SHP77 treated with DMSO at 0.1 percent for 48 hours (cell line): ENCODE results near the gene PANX1.

ENCODE experiments used
- DNase-seq: peaks from one replicate; lab custom pipeline; 2025; lab: John Stamatoyannopoulos, UW

The PANX1 gene

DNA sequence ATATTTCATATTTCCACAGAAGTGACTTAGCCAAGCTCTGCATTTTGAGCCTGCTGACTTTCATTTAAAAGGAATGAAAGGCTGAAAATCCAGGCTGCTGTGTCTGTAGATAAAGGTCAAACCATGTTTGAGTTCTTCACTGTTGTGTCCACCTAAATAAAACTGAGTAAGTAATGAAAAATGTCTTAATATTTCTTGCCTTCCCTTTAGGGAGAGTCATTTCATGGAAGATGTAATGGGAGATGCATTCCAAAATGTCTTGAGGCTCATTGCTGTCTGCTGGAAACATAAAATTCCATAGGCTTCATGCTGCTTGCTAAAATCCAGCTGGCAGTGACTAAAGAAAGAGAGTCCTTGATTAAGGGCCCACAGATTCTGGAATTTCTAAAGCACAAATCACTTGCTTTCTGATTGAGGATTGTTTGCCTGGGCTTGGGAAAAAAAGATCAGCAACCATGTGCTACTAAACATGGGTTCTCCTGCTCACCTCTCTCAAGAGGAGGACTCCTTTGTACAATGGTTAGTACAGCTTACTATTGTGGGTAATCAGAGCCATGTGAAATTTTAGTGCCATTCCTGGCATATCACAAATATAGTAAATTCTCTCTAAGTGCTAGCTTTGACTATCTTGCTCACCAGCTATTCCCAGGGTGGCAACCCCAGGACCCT is 56.9 kb downstream of the PANX1 start:
- DNase-seq, result no peak

GRCh38 chr11:94186342-94187203 is 57.9 kb downstream of the PANX1 start:
- DNase-seq, result no peak

- DNase-seq, result no peak
Measured at GRCh38 chr11:94193288-94193687, 64.6 kb downstream of the PANX1 start.

GRCh38 chr11:94194712-94195111 is 66.1 kb downstream of the PANX1 start:
- no peak for DNase-seq

- DNase-seq, result no peak
Measured at GRCh38 chr11:94196363-94196762, 67.7 kb downstream of the PANX1 start.

DNA sequence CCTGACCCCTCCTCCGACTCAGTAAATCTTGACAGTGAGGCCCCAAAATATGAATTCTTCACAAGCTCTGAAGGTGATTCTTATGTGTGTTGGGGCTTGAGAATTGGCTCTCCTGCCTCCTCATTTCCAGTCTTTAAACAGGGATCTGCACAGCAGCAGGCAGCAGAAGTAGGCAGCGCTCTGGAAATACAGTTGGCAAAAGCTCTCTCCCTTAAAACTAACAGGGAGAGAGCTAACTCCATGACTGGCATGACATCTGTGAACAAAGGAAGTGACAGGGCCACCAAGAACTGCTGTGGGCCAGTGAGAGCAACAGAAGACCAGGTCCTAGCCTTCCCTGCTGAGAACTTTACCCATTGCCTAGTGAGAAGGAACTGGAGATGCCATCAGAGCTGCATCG is 70.1 kb downstream of the PANX1 start:
- no peak for DNase-seq

DNA sequence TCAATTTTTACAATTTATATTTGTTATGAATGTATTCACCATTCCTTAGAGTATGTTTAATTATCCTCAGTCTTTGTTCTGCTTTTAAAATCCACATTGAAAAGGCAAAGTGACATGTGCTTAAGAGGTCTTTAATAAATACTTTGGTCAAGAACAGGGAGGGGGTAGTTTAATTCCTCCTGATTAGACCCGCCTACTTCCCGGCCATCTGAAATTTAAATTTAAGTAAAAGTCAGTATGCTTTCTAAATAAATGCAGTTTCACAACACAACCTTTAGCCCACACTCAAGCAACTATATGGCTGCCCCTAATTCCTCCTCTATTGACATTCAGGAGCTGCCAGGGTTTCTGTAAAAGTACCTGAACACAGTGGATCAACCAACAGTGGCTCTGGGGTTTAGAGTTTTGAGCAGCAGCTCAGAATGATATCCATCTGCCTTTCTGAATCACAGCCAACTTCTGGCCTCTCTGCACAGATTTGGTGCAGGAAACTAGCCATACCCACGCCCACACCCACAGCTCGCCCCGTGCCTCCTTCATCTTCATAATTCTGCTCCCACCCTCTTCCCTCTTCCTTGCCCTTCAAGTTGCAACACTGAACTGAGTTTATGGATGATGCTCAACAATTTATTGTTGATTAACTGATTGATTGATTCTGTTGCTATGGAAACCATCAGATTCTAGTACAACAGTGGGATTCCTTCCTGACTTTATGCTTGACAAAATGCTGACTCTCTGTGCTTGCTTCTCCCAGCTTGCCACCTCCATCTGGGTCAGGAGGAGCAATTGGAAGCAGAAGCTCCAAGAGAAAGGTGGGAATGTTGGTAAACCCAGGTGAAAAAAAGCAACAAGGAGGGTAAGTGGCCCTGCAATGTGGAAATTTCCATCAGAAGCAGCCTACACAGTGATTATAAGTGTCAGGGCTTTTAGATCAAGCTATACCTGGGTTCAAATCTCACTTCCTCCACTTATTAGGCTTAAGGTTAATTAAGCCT is 70.8 kb downstream of the PANX1 start:
- no peak for DNase-seq

GRCh38 chr11:94201004-94201465 is 72.4 kb downstream of the PANX1 start:
- no peak for DNase-seq

DNA sequence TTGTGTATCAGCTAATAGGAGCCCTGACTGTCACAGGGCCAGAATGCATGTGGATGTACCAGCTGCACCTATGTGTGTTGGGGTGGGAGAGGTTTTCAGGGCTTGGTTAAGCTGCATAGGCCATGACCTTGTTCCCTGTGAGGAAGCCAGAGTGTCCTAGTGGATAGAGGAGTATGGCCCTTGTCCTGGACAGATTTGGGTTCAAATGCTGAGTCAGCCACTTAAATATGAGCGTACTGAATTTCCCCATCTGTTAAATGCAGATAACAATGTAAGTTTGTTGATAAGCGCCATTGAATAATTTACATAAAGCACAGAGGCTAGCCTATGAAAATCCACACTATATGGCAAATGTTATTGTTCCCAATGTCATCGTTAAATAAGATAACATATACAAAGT is 74.4 kb downstream of the PANX1 start:
- no peak for DNase-seq

- DNase-seq, result no peak
Measured at GRCh38 chr11:94211261-94211830, 82.7 kb downstream of the PANX1 start.

DNA sequence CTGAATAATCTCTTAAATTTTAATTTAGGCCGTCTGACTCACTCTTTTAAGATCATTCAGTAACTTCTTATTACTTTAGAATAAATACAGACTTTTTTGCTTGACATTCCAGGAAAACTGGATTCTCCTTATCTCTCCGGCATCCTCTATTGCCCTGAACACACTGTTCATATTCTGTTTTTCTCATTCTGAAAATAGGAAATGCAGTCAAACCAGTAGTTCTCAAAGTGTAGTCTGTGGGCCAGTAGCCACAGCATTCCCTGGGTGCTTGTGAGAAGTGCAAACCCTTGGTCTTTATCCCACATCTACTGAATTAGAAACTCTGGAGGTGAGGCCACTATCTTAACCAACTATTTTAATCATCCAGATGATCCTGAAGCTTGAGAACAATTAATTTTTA is 84.3 kb downstream of the PANX1 start:
- DNase-seq, result no peak

- no peak for DNase-seq
Measured at GRCh38 chr11:94217705-94218104, 89.1 kb downstream of the PANX1 start.

DNA sequence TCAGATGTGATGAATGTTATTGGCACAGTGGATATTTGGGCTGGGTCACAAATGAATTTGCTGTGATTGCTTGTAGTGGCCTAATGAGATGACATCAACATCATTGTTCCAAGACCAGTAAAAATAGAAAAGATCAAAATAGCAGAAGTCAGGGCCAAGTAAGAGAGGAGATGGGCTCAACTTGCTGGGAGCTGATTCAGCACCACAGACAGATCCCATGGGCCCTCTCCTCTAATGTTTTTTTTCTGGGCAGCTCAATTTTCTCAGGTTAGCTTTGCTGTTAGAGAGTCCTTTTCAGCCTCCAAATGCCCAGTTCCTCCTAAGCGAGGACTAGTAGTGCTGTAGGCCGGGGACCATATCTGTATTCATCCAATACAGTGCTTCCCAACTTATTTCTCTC is 89.7 kb downstream of the PANX1 start:
- DNase-seq, result no peak

DNA sequence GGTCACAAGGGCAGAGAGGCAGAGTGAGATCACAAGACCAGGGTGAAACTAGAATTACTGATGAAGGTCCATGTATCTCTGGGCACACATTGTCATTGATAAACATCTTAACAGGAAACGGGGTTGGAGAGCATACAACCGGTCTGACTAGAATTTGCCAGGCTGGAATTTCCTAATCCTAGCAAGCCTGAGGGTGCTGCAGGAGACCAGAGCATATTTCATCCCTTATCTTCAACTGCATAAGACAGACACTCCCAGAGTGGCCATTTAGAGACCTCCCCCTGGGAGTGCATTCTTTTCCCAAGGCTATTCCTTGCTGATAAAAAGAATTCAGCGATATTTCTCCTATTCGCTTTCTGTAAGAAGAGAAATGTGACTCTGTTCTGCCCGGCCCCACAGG is 91.1 kb downstream of the PANX1 start:
- DNase-seq, result no peak

DNA sequence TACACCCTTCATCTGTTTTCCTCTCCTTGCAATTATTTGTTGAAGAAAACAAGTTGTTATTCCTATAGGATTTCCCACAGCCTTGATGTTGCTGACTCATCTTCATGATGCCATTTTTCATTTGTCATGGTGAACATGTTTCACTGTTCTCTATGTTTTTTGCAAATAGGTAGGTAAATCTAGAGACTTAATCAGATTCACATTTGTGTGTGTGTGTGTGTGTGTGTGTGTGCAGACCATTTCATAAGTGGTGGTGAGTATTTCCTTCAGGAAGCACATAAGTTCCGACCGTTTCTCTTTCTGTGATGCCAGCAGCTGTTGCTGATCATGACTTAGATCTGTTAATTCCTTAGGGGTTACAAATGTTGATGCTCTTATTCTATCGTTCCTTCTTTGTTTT is 95.4 kb downstream of the PANX1 start:
- DNase-seq, result no peak
